Prostate gland (tissue), 2 donors: ENCODE measurements around the gene C16orf82. TPM values are rescaled to one million over a fixed set of nuclear protein-coding genes. Genes with fewer than 3 reads are reported as not detected.

Source experiments
- DNase-seq: peaks from one replicate; pipeline ENCODE4 v3.0.0-alpha.2; 2019; ENCODE audit warnings: low spot score
- H3K27ac ChIP-seq, 2 donors: fragments of 200-600 bp; sonication (generic); 2 replicates each; pipeline ENCODE4 v1.5.1; 2017 to 2019
- H3K27me3 ChIP-seq: fragments of 200-600 bp; sonication (generic); replicated peaks from 2 replicates; pipeline ENCODE4 v1.5.1; 2019; ENCODE audit not compliant: insufficient read depth
- H3K36me3 ChIP-seq, 2 donors: fragments of 200-600 bp; sonication (generic); 1 replicate in 1 of 2; 2 replicates in 1 of 2; pipeline versions ENCODE4 v1.5.1 to v1.8.1; 2017 to 2019
- H3K4me1 ChIP-seq: fragments of 200-600 bp; sonication (generic); replicated peaks from 2 replicates; pipeline ENCODE4 v1.5.1; 2019
- H3K4me3 ChIP-seq, 2 donors: fragments of 200-600 bp; sonication (generic); 2 replicates each; pipeline ENCODE4 v1.5.1; 2017 to 2019
- H3K9me3 ChIP-seq: fragments of 200-600 bp; sonication (generic); 2 replicates; pipeline ENCODE4 v1.5.1; 2017
- CTCF ChIP-seq, 4 experiments: fragments of 200-600 bp in 2 of 4; fragments of 450-650 bp in 2 of 4; sonication (generic) in 2 of 4; IDR thresholded peaks; 1 replicate in 3 of 4; 2 replicates in 1 of 4; pipeline ENCODE4 v1.5.1; 2016 to 2019; ENCODE audit warnings: antibody characterized with exemption in 4 of 4, mild to moderate bottlenecking in 2 of 4, moderate library complexity in 2 of 4
- POLR2A ChIP-seq: fragments of 450-650 bp; IDR thresholded peaks from one replicate; pipeline ENCODE4 v1.6.1; 2016; ENCODE audit warnings: antibody characterized with exemption, mild to moderate bottlenecking
- POLR2AphosphoS5 ChIP-seq: sonication (generic); formaldehyde crosslinking; IDR thresholded peaks from one replicate; pipeline ENCODE4 v1.6.1; 2017; ENCODE audit warnings: antibody characterized with exemption
- WGBS: methylation state at CpG from one replicate; pipeline ENCODE4 v1.1.5; 2018; 5-methylcytosine and 5-hydroxymethylcytosine counted together
- intact Hi-C: fragments of 100-400 bp; cut with DNase I; formaldehyde crosslinking; loops from one replicate; pipeline ENCODE4 v1.14.2; 2022
- total RNA-seq, 2 donors: library from RNA; depleted of rRNA; stranded (reverse); fragments of >200 nt; gene quantifications; one replicate each; pipeline ENCODE4 v1.1.0, GENCODE V29; 2016

Gene C16orf82
- total RNA-seq, 2 donors from 2014 or later, result 15.6 TPM; not detected in 1

GRCh38 chr16:27028591-27029110, 38.1 kb upstream of the C16orf82 start:
- intact Hi-C loops, result no loop called here
- no peaks in the 10 kb centered on the region for H3K27me3 ChIP-seq
- TF ChIP-seq POLR2A (no peak), POLR2AphosphoS5 (no peak), CTCF (IDR thresholded peaks at IDR 0.05) (no peak)
- no peak for DNase-seq
- 43% methylated on average over 7 of the region's 7 CpGs for WGBS
- no peak overlapping the region for H3K27ac ChIP-seq
- H3K4me1 ChIP-seq, result no peaks in the 10 kb centered on the region
- no peaks in the 10 kb centered on the region for H3K36me3 ChIP-seq
- H3K9me3 ChIP-seq, result no peaks in the 10 kb centered on the region
- no peak overlapping the region for H3K4me3 ChIP-seq

GRCh38 chr16:27029525-27029924, 37.2 kb upstream of the C16orf82 start:
- no peaks in the 10 kb centered on the region for H3K27me3 ChIP-seq
- 92% methylated on average over 6 of the region's 6 CpGs for WGBS
- intact Hi-C loops, result no loop called here
- H3K36me3 ChIP-seq, result no peaks in the 10 kb centered on the region
- H3K4me1 ChIP-seq, result no peaks in the 10 kb centered on the region
- no peak overlapping the region for H3K27ac ChIP-seq
- DNase-seq, result no peak
- TF ChIP-seq POLR2AphosphoS5 (no peak), POLR2A (no peak), CTCF (IDR thresholded peaks at IDR 0.05) (no peak)
- H3K9me3 ChIP-seq, result no peaks in the 10 kb centered on the region
- no peak overlapping the region for H3K4me3 ChIP-seq

GRCh38 chr16:27033281-27033979, 33.3 kb upstream of the C16orf82 start:
- no peaks in the 10 kb centered on the region for H3K4me1 ChIP-seq
- no peaks in the 10 kb centered on the region for H3K9me3 ChIP-seq
- no peak overlapping the region for H3K27ac ChIP-seq
- intact Hi-C loops, result no loop called here
- no peak for DNase-seq
- 89% methylated on average over 12 of the region's 12 CpGs for WGBS
- TF ChIP-seq POLR2AphosphoS5 (no peak), CTCF (IDR thresholded peaks at IDR 0.05) (no peak), POLR2A (no peak)
- H3K27me3 ChIP-seq, result no peaks in the 10 kb centered on the region
- H3K36me3 ChIP-seq, result no peaks in the 10 kb centered on the region
- H3K4me3 ChIP-seq, result no peak overlapping the region

- Histone ChIP-seq H3K27me3 (no peaks in the 10 kb centered on the region), H3K36me3 (no peaks in the 10 kb centered on the region), H3K4me3 (no peak overlapping the region), H3K9me3 (no peaks in the 10 kb centered on the region), H3K4me1 (no peaks in the 10 kb centered on the region), H3K27ac (no peak overlapping the region)
- intact Hi-C loops, result no loop called here
- no peak for TF ChIP-seq POLR2AphosphoS5
- no peak for TF ChIP-seq POLR2A
- TF ChIP-seq CTCF (IDR thresholded peaks at IDR 0.05), result no peak
- no peak for DNase-seq
- 89% methylated on average over 23 of the region's 23 CpGs for WGBS
These were observed 26.0 kb upstream of the C16orf82 start for GRCh38 chr16:27040732-27041131.

GRCh38 chr16:27046958-27047518, 19.7 kb upstream of the C16orf82 start:
- TF ChIP-seq POLR2A, result no peak
- no peak for TF ChIP-seq POLR2AphosphoS5
- TF ChIP-seq CTCF (IDR thresholded peaks at IDR 0.05), result no peak
- H3K9me3 ChIP-seq, result no peaks in the 10 kb centered on the region
- DNase-seq, result no peak
- intact Hi-C loops, result no loop called here
- no peaks in the 10 kb centered on the region for H3K4me1 ChIP-seq
- H3K27me3 ChIP-seq, result no peaks in the 10 kb centered on the region
- no peaks in the 10 kb centered on the region for H3K36me3 ChIP-seq
- no peak overlapping the region for H3K4me3 ChIP-seq
- H3K27ac ChIP-seq, result no peak overlapping the region
